Middle frontal gyrus (tissue), 1 donor: ENCODE data around the gene NFATC2IP.
A peak's percentile ranks its signal among the peaks of the same experiment; 100 is the strongest.

Experiments
- DNase-seq: peaks from one replicate; pipeline ENCODE4 v3.0.0-alpha.2; 2015; ENCODE audit warnings: low spot score; ENCODE audit errors: extremely low spot score

The NFATC2IP gene

GRCh38 chr16:28950648-28951409 lies at the start of gene NFATC2IP:
TSS of gene NFATC2IP (plus strand) at chr16:28950937. CDS start at chr16:28951012, 75 bp downstream.
- DNase-seq = peak; percentile 99

DNA sequence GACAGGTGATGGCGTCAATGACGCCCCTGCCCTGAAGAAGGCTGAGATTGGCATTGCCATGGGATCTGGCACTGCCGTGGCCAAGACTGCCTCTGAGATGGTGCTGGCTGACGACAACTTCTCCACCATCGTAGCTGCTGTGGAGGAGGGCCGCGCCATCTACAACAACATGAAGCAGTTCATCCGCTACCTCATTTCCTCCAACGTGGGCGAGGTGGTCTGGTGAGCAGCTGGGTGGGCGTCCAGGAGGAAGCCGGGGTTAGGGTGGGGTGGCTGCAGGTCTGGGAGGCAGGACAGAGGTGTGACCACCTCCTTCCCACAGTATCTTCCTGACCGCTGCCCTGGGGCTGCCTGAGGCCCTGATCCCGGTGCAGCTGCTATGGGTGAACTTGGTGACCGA lies 48.9 kb upstream of the NFATC2IP start:
- no peak for DNase-seq

DNA sequence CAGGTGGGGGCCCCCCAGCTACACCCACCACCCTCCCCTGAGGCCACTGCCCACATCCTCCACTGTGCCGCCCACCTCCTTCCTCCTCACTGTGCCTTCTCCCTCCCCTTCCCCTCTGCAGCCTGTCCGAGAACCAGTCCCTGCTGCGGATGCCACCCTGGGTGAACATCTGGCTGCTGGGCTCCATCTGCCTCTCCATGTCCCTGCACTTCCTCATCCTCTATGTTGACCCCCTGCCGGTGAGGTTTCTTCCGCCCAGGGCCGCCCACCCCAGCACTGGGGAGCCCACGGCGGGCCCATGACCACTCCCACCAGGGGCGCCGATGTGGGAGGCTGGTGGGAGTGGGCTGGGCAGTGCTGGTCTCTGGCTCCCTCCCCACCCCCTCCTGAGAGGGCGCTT lies 47.8 kb upstream of the NFATC2IP start:
- DNase-seq = no peak

GRCh38 chr16:28903344-28904042 lies 47.2 kb upstream of the NFATC2IP start:
- no peak for DNase-seq

- no peak for DNase-seq
These were observed 46.4 kb upstream of the NFATC2IP start for GRCh38 chr16:28904363-28904762.

GRCh38 chr16:28904828-28905227 lies 45.9 kb upstream of the NFATC2IP start:
- DNase-seq = no peak

DNA sequence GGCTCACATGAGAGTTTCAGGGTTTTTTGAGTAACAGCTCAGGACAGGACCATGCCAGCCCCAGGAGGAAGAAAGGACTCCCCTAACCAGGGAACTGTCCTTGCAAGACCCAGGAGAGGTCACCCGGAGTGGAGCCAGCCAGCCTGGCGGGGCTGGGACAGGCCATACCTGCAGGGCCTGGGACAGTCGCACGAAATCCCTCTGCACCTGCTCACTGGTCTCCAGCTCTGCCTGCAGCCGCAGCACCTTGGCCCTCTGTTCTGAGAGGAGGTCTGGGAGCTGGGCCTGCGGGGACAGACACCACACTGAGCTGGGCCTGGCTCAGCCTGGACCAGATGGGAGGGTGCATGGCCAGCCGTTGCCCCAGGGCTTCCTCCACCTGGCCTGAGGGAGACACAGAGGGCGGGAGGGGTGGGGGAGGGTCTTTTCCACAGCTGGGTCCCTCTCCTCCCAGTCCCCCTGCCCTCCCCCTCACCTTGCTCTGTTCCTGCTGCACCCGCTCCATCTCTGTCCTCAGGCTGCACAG lies 45.4 kb upstream of the NFATC2IP start:
- DNase-seq = no peak

- DNase-seq = no peak
These were observed 44.9 kb upstream of the NFATC2IP start for GRCh38 chr16:28905800-28906372.

- no peak for DNase-seq
These were observed 40.4 kb upstream of the NFATC2IP start for GRCh38 chr16:28910086-28911031.

- DNase-seq = no peak
These were observed 38.2 kb upstream of the NFATC2IP start for GRCh38 chr16:28912558-28912957.

- no peak for DNase-seq
These were observed 36.6 kb upstream of the NFATC2IP start for GRCh38 chr16:28913946-28914724.

DNA sequence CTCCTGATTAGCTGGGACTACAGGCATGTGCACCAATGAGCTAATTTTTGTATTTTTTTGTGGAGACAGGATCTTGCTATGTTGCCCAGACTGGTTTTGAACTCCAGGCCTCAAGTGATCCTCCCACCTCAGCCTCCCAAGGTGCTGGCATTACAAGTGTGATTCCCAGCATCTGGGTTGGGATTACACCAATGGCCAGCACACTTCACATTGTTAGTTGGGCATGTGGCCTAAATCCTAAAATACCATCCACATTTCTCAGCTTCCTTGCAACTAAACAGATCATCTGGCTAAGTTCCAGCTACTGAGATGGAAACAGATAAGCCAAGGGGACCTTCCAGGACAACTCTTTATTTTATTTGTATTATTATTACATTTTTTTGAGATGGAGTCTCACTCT lies 35.6 kb upstream of the NFATC2IP start:
- no peak for DNase-seq

DNA sequence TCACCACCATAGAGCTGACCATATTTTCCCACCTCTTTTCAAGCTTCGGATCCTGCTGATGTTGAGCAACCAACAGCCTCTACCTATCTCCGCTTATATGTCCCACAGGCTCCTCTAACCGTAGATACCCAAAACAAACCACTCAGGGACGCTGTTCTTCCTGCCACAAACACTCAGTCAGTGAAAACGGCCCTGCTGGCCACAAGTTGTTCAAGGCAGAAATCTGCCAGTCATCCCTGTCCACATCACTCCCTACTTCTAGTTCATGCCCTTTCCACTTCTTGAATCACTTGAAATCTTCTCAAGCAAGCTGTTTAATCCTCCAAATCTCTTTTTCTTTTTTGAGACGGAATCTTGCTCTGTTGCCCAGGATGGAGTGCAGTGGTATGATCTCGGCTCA lies 33.6 kb upstream of the NFATC2IP start:
- no peak for DNase-seq

DNA sequence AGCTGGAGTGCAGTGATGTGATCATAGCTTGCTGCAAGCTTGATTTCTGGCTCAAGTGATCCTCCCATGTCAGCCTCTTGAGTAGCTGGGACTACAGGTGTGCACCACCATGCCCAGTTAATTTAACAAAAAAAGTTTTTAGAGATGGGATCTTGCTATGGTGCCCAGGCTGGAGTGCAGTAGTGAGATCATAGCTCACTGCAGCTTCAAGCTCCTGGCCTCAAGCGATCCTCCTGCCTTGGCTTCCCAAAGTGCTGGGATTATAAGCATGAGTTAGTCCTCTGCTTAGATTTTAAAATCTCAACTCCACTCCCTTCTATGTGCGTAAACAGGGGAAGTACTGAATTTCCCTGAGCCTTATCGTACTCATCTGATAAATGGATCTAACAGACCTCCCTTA lies 32.0 kb upstream of the NFATC2IP start:
- DNase-seq = no peak

- DNase-seq = no peak
These were observed 27.5 kb upstream of the NFATC2IP start for GRCh38 chr16:28923231-28923587.

GRCh38 chr16:28923652-28924398 lies 26.9 kb upstream of the NFATC2IP start:
- DNase-seq = no peak

DNA sequence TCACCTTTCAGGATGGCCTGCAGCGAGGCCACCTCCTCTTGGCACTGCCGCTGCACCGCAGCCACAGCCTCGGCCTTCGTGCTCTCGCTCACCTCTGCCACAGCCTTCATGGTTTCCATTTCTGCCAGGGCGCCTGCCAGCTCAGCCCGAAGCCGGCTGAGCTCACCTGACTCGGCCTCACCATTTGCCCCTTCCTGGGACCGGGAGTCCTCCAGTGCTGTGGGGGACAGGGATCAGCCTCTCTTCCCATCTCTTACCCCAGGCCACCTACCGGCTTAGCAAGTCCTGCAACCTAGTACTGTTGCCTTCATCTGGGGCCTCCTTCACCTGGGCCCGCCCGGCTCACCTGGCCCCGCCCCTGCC lies 26.4 kb upstream of the NFATC2IP start:
- no peak for DNase-seq

DNA sequence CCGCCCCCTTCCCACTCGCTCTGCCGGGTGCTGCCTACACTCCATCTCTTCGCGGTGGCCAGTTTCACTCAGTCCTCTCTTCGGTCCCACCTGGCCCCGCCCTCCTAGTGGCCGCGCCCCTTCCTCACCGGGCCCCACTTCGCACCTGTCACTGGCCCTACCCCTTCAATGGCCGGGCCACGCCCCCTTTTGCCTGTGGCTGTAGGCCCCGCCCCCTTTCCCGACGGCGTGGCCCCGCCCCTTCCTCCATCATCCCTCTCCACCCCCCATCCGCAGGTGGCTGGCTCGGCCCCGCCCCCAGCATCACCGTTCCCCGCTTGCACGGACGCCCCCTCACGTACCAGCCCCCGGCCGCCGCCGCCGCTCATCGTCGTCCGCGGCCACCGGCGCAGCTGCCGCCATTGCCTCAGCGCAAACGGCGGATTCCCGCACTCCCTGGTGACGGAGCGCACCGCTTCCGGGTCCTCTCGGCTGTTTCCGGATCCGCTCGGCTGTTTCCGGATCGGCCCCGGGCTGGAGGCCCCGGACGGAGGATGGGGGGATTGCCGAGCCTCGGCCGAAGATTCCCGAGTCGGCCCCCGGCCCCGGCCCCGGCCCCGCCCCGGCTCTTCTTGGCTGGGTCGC lies 25.9 kb upstream of the NFATC2IP start, which contains the start of gene RABEP2:
Gene RABEP2, minus strand, starts transcription at position 477 of the 624 bp plus-strand sequence. Its CDS starts 75 bp downstream, at position 402.
- peak; percentile 68 for DNase-seq
